NCI-H748 (cell line): ENCODE results near the gene CCDC146.
A peak's percentile ranks its signal among the peaks of the same experiment; 100 is the strongest.
"Not testable (repeated sequence)": the region's sequence is repeated elsewhere in the genome, so short reads cannot be mapped to it uniquely, and the experiment has no call there.

Experiments used
- DNase-seq: peaks from one replicate; lab custom pipeline; 2025; ENCODE audit not compliant: unreplicated experiment; lab: John Stamatoyannopoulos, UW

The CCDC146 gene

GRCh38 chr7:77121860-77122681 is at the start of gene CCDC146:
CCDC146 (plus strand) TSS chr7:77122615; CDS start chr7:77167669, 45,054 bp downstream.
- peak; percentile 100 for DNase-seq

GRCh38 chr7:77074786-77075396 is 47.5 kb upstream of the CCDC146 start:
- DNase-seq, result not testable (repeated sequence)

DNA sequence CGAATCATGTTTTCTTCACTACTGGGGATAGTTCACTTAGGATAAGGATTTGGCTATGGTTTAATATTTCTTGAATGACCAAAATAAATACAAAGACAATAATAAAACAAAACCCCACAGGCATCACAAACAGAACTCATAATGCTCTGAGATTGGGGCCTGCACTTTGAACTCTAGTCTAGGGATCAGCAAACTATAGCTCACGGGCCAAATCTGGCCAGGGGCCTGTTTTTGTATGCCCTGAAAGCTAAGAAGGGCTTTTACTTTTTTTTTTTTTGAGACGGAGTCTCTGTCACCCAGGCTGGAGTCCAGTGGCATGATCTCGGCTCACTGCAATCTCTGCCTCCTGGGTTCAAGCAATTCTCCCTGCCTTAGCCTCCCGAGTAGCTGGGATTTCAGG is 45.4 kb upstream of the CCDC146 start:
- DNase-seq, result not testable (repeated sequence)

DNA sequence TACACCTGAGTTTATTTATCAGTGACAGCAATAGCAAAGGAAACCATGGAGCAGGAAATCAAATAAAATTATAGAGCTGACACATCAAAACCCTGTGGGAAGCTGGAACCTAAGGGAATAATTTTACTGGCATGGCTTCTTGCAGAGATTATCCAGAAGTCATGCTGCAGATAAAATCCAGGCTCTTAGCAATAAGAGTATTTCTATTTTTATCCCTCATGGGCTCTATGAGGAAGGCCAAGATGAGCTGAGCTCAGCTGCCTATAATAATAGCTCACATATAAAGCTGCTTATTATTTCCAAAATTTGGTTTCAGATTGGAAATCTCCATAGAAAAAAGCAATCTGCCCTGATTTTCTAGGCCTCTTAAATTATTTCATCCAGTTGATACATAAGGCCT is 43.3 kb upstream of the CCDC146 start:
- DNase-seq, result not testable (repeated sequence)

DNA sequence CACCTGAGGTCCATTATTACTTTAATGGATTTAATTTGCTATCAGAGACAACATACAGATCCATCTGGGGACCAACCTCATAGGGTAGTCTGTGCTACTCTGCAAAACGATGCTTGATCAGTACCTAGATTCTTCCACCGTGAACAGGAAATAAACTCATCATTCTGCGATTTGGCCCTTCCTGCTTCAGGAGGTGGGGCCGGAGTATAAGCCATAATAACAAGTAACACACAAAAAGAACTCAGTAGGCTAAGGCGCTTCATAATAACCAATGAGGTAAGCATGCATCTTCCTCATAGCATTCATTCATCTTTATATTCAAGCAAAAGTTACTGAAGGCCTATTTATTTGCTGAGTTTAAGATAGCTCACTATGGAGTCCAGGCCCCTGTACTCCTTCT is 42.8 kb upstream of the CCDC146 start:
- DNase-seq, result not testable (repeated sequence)

DNA sequence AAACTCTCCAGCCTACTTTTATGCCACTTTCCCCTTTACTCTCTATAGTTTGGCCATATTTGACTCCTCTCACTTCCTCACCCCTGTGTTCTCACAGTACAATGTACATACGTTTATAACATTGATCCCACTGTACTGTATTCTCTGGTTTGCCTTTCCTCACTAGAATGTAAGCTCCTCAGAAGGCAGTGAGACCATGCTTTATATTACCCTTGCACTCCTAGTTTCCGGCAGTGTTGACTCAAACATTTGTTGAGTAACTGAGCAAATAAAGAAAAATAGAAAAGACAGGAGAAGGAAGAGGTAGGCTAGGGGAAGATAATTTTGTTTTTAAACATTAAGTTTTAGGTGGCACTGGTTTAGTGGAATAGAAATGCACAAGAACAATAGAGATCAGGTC is 42.2 kb upstream of the CCDC146 start:
- not testable (repeated sequence) for DNase-seq

DNA sequence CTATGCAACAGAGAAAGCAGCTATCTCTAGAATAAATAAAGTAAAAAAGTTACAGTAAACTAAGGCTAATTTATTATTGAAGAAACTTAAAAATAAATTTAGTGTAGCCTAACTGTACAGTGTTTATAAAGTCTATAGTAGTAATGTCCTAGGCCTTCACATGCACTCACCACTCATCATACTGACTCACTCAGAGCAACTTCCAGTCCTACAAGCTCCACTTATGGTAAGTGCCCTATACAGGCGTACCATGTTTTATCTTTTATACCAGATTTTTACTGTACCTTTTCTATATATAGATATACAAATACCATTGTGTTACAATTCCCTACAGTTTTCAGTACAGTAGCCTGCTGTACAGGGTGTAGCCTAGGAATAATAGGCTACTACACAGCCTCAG is 40.2 kb upstream of the CCDC146 start:
- not testable (repeated sequence) for DNase-seq

- DNase-seq, result not testable (repeated sequence)
These were observed 30.1 kb upstream of the CCDC146 start for GRCh38 chr7:77092301-77092700.

DNA sequence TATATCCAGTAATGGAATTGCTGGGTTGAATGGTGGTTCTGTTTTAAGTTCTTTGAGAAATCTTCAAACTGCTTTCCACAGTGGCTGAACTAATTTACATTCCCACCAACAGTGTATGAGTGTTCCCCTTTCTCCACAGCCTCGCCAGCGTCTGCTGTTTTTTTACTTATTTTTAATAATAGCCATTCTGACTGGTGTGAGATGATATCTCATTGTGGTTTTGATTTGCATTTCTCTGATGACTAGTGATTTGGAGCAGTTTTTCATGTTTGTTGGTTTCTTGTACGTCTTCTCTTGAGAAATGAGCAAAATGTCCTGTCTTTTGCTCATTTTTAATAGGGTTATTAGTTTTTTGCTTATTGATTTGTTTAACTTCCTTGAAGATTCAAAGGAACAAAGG is 21.9 kb upstream of the CCDC146 start:
- DNase-seq, result not testable (repeated sequence)

- not testable (repeated sequence) for DNase-seq
These were observed 21.2 kb upstream of the CCDC146 start for GRCh38 chr7:77101187-77101586.

- DNase-seq, result not testable (repeated sequence)
These were observed 19.7 kb upstream of the CCDC146 start for GRCh38 chr7:77102671-77103070.

- not testable (repeated sequence) for DNase-seq
These were observed 16.5 kb upstream of the CCDC146 start for GRCh38 chr7:77105904-77106303.

DNA sequence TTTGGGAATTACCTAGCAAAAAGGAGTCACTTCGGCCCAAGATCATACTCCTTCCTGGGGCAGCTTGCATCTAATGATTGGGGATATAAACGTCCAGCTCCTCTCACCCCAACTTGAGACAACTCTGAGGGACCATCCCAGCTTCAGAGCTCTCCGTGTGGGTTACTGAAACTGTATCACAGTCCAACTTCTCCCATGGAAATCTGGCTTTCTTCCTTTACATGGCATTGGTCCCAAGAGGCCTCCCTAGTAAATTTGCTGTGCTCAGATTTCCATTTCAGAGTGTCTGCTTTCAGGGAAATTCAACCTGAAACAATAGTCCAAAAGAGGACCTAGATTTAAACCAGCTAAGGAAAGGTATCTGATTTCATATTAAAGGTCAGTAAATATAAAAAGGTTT is 14.8 kb upstream of the CCDC146 start:
- not testable (repeated sequence) for DNase-seq

DNA sequence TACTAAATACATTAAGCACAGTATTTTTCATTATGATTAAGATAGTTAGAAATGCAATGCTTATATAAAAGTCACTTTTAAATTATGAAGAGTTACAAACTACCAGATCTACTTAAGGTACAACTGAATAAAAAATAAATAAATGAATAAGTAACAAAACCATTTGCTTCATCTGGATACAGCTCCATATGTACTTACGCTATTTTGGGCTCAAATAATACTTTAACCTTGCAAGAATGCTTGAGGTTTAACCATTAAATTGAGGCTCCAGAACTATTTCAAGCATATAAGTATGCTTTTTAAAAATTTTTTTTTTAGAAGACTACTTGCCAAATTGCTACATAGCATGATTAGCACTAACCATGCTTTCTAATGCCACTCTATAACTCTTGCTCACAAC is 14.1 kb upstream of the CCDC146 start:
- not testable (repeated sequence) for DNase-seq

- peak; percentile 9 for DNase-seq
These were observed 9.6 kb upstream of the CCDC146 start for GRCh38 chr7:77112719-77113306.

DNA sequence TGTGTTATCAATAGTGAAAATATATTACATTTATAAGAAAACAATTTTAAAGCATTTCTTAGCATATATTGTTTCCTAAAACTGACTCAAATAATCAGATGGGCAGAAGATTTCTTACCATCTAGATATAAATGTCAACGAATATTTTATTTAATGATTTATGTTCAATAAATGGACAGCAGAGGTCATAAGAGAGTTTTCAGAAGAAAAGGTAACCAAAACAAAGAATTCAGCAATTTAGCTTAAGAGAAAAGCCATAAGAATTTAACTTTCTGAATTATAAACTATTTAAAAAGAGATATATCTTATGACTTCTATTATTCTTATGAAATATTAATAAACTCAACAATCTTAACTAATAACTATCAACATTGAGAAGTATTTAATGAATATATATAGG is 3.1 kb downstream of the CCDC146 start:
- DNase-seq, result not testable (repeated sequence)

DNA sequence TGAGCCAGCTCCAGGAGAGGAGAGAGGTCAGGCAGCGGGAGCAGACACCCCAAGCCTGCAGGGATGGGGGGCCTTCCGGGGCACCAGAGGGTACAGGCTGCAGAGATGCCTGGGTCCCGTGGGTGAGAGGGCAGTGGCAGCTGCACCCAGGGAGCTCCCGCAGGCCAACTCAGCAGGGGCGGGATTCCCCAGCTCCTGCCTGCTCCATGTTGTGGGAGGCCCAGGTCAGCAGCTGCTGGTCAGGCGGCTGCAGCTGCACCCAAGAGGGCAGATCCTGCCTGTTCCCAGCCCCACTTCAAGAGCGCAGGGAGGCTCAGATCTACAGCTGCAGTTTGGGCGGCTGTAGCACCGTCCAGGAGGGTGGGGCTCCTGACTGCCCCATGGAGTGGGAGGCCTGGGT is 4.6 kb downstream of the CCDC146 start:
- DNase-seq, result not testable (repeated sequence)

- DNase-seq, result not testable (repeated sequence)
These were observed 6.4 kb downstream of the CCDC146 start for GRCh38 chr7:77128582-77129410.

- DNase-seq, result not testable (repeated sequence)
These were observed 9.4 kb downstream of the CCDC146 start for GRCh38 chr7:77131781-77132180.

DNA sequence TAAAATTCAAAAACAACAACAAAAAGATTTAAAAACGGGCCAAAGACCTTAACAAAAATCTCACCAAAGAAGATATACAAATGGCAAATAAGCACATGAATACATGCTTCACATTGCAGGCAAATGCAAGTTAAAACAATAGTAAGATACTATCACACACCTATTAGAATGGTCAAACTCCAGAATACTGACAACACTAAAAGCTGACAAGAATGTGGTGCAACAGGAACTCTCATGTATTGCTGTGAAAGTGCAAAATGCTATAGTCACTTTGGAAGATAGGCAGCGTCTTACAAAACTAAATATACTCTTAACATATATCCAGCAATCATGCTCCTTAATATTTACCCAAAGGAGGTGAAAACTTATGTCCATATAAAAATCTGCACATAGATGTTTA is 16.3 kb downstream of the CCDC146 start:
- not testable (repeated sequence) for DNase-seq

DNA sequence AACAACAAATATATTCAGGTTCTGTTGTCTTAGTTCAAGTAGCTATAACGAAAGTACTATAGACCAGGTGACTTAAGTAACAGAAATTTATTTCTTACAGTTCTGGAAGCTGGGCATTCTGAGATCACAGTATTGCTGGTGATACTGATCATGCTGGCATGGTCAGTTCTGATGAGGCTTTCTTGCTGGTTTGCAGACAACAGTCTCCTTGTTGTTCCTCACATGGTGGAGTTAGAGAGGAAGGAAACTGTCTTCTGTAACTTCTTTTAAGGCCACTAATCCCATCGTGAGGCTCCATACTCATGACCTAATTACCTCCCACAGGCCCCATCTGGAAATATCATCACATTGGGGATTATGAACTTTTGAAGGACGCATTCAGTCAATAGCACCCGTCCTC is 17.9 kb downstream of the CCDC146 start:
- not testable (repeated sequence) for DNase-seq
